Measurements from ENCODE around the gene PDCD1.
"Not testable (repeated sequence)": the region's sequence is repeated elsewhere in the genome, so short reads cannot be mapped to it uniquely, and the experiment has no call there.

PDCD1 gene

DNA sequence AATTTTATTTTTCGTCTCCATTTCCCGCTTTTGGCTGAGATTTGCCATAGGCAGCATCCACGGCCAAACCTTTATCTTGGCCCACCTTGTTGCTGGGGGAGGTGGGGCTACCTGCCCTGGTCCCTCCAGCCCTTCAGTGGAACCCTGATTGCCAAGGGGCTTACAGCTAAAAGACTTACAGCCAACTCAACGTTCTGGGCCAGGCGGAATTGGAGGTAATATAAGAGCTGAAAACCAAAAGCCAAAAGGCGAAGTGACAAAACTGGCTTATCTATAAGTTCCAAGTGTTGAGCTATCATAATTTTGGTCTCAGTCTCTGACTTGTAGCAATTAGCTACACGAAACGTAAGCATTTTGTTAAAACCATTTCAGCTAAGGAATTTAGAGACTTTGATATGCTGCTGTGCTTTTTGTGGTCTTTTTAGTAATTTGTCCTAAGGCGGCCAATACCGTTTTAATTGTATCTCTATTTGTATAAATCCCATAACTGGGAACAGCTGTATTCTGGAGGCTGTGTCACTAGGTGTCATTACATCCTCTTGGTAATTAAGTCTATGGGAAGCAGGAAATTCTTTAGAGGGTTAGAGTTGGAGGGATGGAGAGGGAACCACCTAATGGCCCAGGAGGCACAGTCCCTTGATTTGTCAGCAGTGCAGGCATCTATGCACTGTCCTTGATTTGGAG, 24.0 kb downstream of the PDCD1 start:
- no peak for DNase-seq (ENCODE audit: low read depth)

- not testable (repeated sequence) for DNase-seq (ENCODE audit: low read depth)
Observed at GRCh38 chr2:241833756-241834526, 24.8 kb downstream of the PDCD1 start.

- no peak for DNase-seq (ENCODE audit: low read depth)
Observed at GRCh38 chr2:241833101-241833663, 25.5 kb downstream of the PDCD1 start.

GRCh38 chr2:241827394-241827793, 31.3 kb downstream of the PDCD1 start:
- DNase-seq (ENCODE audit: low read depth) = no peak

DNA sequence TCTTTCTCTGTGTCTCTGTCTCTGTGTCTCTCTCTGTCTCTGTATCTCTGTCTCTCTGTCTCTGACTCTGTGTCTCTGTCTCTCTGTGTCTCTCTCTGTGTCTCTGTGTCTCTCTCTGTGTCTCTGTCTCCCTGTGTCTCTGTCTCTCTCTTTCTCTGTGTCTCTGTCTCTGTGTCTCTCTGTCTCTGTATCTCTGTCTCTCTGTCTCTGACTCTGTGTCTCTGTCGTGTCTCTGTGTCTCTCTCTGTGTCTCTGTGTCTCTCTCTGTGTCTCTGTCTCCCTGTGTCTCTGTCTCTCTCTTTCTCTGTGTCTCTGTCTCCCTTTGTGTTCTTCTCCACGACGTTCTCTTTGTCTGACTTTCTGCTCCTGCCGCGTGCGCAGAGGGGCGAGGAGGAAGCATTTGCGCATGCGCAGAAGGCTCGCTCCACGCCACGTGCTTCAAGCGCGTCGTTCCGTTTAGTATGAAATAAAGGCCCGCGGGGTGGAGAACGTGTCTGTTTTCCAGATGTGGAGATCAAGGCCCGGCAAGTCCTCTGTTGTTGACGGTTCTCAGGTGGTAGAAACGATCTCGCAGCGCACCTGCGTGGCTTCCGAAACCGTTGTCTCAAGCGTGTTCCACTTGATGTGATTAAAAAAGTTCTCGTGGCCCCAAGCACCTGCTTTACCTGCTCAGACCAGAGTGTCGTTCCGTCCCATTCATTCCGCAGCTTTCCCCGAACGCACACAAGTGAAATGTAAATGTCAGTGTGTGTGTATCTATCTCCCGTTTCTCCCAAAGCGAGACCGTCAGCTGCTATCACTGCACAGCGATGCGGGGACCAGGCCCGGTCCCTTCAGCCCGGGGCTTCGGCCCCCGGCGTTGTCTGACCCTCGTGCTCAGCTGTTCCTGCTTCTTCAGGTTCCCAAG, 34.9 kb downstream of the PDCD1 start:
- DNase-seq (ENCODE audit: low read depth) = not testable (repeated sequence)

GRCh38 chr2:241822264-241822623, 36.5 kb downstream of the PDCD1 start:
- DNase-seq (ENCODE audit: low read depth) = no peak

DNA sequence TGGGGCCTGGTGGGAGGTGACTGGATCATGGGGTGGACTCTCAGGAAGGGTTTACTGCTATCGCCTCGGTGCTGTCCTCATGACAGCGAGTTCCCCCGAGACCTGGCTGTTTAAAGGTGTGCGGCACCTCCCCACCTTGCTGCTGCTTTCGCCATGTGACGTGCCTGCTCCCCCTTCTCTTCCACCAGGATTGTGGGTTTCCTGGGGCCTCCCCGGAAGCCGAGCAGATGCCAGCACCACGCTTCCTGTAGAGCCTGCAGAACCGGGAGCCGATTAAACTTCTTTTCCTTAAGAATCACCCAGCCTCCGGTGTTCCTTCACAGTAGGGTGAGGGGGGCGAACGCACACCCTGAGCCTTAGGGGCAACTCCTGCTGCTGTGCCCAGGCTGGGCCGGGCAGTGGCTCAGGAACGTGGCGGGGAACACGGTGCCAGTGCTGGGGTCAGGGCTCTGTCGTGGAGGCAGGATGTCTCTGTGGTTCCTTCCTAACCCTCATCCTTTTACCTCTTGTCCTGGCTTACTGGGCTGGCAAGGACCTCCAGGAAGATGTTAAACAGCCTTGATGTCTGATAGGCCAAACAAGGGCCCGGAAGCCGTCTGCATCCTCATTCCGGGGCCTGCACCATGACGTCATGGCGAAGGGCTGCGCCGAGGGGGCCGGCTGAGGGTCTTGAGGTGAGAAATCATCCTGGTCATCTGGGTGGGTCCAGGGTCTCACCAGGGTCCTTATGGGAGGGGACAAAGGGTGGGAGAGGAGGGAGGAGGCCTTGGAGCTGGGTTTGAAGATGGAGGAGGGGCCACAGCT, 37.0 kb downstream of the PDCD1 start:
- no peak for DNase-seq (ENCODE audit: low read depth)

GRCh38 chr2:241820625-241821384, 37.9 kb downstream of the PDCD1 start:
- no peak for DNase-seq (ENCODE audit: low read depth)

DNA sequence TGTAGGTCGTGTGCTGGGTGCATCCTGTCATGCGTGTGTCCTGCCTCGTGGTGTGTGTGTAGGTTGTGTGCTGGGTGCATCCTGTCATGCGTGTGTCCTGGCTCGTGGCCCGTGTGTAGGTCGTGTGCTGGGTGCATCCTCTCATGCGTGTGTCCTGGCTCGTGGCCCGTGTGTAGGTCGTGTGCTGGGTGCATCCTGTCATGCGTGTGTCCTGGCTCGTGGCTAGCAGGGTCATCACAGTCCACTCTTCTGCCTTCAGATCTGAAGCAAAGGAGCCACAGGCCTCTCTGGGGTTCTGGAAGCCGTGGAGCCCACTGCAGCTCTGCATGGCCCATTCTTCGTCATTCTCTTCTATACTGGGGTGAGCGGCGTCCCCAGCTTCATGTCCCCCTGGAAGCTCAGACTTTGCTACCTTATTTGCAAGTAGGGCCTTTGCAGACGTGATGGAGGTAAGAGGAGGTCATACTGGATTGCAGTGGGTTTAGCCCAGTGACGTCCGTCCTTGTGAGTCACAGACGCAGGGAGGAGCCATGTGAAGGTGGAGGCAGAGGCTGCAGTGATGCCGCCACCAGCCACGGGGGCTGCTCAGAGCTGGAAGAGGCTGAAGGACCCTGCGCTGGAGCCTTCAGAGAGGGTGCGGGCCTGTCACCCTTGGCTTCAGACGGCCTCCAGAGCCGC, 38.6 kb downstream of the PDCD1 start:
- DNase-seq (ENCODE audit: low read depth) = not testable (repeated sequence)

- DNase-seq (ENCODE audit: low read depth) = no peak
Observed at GRCh38 chr2:241818943-241819270, 39.8 kb downstream of the PDCD1 start.

DNA sequence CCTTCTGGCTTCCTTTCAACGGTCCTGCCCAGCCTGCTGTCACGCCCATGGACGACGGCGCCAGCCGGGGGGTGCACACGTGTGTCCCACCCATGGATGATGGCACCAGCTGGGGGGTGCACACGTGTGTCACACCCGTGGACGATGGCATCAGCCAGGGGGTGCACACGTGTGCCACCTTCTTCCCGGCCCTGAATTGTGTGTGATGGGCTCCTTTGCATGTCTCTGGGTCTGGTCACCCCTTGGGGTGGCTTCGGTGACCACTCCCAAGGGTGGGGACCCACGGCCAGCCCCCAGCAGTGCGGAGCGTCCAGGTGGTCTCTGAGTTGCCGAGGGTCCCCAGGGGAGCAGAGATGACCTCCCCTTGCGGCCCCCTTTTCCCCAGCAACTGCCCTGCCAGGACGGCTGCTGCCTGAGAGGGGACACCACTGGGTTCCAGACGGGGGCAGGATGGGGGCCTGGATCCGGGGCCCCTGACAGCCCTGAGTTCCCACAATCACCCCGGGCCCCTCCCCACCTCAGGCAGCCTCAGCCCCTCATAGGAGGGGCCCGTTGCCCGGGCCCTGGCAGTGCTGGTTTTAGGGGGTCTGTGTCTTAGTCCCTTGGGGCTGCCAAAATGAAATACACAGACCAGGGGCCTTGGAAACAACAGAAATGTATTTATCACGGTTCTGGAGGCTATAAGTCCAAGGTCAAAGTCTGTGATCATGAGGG, 40.3 kb downstream of the PDCD1 start:
- no peak for DNase-seq (ENCODE audit: low read depth)

DNA sequence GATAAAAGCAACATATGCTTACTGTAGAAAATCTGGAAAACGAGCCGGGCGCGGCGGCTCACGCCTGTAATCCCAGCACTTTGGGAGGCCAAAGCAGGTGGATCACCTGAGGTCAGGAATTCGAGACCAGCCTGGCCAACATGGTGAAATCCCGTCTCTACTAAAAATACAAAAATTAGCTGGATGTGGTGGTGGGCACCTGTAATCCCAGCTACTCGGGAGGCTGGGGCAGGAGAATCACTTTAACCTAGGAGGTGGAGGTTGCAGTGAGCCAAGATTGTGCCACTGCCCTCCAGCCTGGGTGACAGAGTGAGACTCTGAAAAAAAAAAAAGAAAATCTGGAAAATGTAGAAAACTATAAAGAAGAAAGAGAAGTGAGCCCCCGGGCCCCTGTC, 40.9 kb downstream of the PDCD1 start:
- not testable (repeated sequence) for DNase-seq (ENCODE audit: low read depth)

- no peak for DNase-seq (ENCODE audit: low read depth)
Observed at GRCh38 chr2:241817126-241817820, 41.4 kb downstream of the PDCD1 start.

DNA sequence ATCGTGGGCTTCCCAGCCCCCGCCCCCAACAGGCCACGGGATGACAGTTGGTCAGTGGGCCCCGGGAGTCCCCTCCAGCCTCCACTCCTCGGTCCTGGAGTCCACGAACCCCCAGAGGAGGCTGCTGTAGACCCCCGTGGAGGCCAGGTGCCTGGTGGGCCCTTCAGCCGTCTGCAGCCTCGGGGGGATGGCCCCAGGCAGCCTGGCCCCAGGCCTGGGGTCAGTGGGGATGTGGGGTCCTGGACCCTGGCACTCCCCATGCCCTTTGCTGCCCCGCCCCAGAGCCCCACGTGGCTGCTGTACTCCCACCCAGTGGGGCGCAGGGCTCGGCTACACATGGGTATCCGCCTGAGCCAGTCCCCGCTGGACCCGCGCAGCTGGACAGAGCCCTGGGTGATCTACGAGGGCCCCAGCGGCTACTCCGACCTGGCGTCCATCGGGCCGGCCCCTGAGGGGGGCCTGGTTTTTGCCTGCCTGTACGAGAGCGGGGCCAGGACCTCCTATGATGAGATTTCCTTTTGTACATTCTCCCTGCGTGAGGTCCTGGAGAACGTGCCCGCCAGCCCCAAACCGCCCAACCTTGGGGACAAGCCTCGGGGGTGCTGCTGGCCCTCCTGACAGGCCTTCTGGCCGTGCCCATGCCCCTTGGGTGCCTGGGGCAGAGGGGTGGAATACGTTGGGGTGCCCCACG, 42.1 kb downstream of the PDCD1 start:
- DNase-seq (ENCODE audit: low read depth) = no peak

GRCh38 chr2:241815477-241816430, 42.9 kb downstream of the PDCD1 start:
- no peak for DNase-seq (ENCODE audit: low read depth)

DNA sequence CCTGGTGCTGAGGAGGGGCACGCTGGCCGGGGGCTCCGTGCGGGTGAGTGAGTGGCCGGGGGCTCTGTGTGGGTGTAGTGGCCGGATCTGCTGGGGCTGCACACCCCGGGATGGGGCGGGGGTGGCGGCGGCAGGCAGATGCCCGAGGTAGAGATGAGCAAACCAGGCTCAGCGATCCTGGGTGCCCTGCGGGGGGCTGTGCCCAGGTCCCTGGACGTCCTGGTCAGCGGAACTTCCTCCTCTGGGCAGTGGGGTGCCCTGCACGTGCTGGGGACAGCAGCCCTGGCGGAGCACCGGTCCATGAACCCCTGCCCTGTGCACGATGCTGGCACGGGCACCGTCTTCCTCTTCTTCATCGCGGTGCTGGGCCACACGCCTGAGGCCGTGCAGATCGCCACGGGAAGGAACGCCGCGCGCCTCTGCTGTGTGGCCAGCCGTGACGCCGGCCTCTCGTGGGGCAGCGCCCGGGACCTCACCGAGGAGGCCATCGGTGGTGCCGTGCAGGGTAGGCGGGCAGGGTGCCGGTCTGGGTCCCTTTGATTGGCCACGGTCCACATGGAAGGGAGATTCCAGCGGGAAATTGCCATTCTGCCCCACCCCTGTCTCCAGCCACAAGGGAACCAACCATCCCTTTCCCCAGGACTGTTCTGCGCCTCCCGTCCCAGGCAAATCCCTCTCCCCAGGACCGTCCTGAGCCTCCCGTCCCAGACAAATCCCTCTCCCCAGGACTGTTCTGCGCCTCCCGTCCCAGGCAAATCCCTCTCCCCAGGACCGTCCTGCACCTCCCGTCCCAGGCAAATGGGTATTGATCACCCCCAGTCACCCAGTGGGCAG, 43.8 kb downstream of the PDCD1 start:
- no peak for DNase-seq (ENCODE audit: low read depth)

DNA sequence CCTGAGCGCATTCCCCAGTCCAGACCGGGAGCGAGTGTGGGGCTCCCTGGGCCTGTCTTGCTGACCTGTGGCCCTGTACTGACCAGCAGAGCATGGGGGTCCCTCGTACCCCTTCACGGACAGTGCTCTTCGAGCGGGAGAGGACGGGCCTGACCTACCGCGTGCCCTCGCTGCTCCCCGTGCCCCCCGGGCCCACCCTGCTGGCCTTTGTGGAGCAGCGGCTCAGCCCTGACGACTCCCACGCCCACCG, 44.4 kb downstream of the PDCD1 start:
- DNase-seq (ENCODE audit: low read depth) = no peak

Measured in CMK (cell line).